IgD-negative memory B cell (primary cell): ENCODE data around the gene CAVIN1. TPM values are rescaled to one million over a fixed set of nuclear protein-coding genes. Genes with fewer than 3 reads are reported as not detected.
"Not testable (repeated sequence)": the region's sequence is repeated elsewhere in the genome, so short reads cannot be mapped to it uniquely, and the experiment has no call there.

ENCODE experiments used
- H3K27ac Mint-ChIP-seq, 3 donors: one replicate each; pipeline ENCODE4 v1.8.0; 2020 to 2022; ENCODE audit warnings: mild to moderate bottlenecking in 3 of 3, mixed read lengths in 3 of 3, moderate library complexity in 1 of 3
- H3K27me3 Mint-ChIP-seq: one replicate; pipeline ENCODE4 v1.8.0; 2021; ENCODE audit warnings: mixed read lengths
- H3K36me3 Mint-ChIP-seq: one replicate; pipeline ENCODE4 v1.8.0; 2020; ENCODE audit warnings: mild to moderate bottlenecking, mixed read lengths
- H3K4me1 Mint-ChIP-seq, 3 donors: one replicate each; pipeline ENCODE4 v1.8.0; 2020 to 2022; ENCODE audit warnings: mixed read lengths in 3 of 3, mild to moderate bottlenecking in 1 of 3
- H3K4me3 Mint-ChIP-seq, 4 donors: one replicate each; pipeline ENCODE4 v1.8.0; 2020 to 2022; ENCODE audit warnings: mild to moderate bottlenecking in 4 of 4, mixed read lengths in 4 of 4, moderate library complexity in 3 of 4
- H3K9me3 Mint-ChIP-seq, 3 donors: one replicate each; pipeline ENCODE4 v1.8.0; 2020 to 2021; ENCODE audit warnings: mixed read lengths in 3 of 3, mild to moderate bottlenecking in 1 of 3
- polyA plus RNA-seq: library from polyadenylated mRNA; unstranded; fragments of 300-500 nt; fragmentation: Illumina TruSeq; gene quantifications from one replicate; pipeline ENCODE4 v1.2.3, GENCODE V29; 2021

Gene CAVIN1
- not detected for polyA plus RNA-seq

- peak within 1 kb of the TSS; percentile 81 to 94 (median 88) for H3K4me3 Mint-ChIP-seq
- H3K9me3 Mint-ChIP-seq = peaks cover 0 to 2% (median 0%) of the 10 kb centered on the region in 3 donors
- H3K27me3 Mint-ChIP-seq = peaks cover 38% of the 10 kb centered on the region
- H3K36me3 Mint-ChIP-seq = peaks cover 4% of the 10 kb centered on the region
- peaks cover 4 to 6% (median 5%) of the 10 kb centered on the region in 3 donors for H3K4me1 Mint-ChIP-seq
- H3K27ac Mint-ChIP-seq = no peak within 1 kb of the TSS
Observed at GRCh38 chr17:42422958-42423712, at the start of gene CAVIN1. Gene CAVIN1, minus strand, starts transcription at chr17:42423256. Its CDS starts 159 bp downstream, at chr17:42423097.

- H3K9me3 Mint-ChIP-seq = no peaks in the 10 kb centered on the region
- no peak overlapping the region for H3K27ac Mint-ChIP-seq
- peaks cover 0 to 4% (median 0%) of the 10 kb centered on the region in 3 donors for H3K4me1 Mint-ChIP-seq
- H3K4me3 Mint-ChIP-seq = no peak overlapping the region
- H3K27me3 Mint-ChIP-seq = no peaks in the 10 kb centered on the region
- H3K36me3 Mint-ChIP-seq = peaks cover 10% of the 10 kb centered on the region
Observed at GRCh38 chr17:42467889-42468288, 44.8 kb upstream of the CAVIN1 start.

- Mint-ChIP-seq H3K36me3 (peaks cover 10% of the 10 kb centered on the region), H3K4me3 (no peak overlapping the region), H3K9me3 (no peaks in the 10 kb centered on the region), H3K4me1 (peaks cover 16 to 19% (median 18%) of the 10 kb centered on the region in 3 donors), H3K27me3 (no peaks in the 10 kb centered on the region), H3K27ac (no peak overlapping the region)
Observed at GRCh38 chr17:42463976-42464400, 40.9 kb upstream of the CAVIN1 start.

- Mint-ChIP-seq H3K9me3 (no peaks in the 10 kb centered on the region), H3K4me1 (peaks cover 34 to 43% (median 36%) of the 10 kb centered on the region in 3 donors), H3K27ac (peak overlapping the region; percentile 86 to 97 (median 88))
Observed at GRCh38 chr17:42460371-42460770, 37.3 kb upstream of the CAVIN1 start.

GRCh38 chr17:42459801-42460281, 36.8 kb upstream of the CAVIN1 start:
- H3K4me1 Mint-ChIP-seq = peaks cover 38 to 43% (median 38%) of the 10 kb centered on the region in 3 donors

More at GRCh38 chr17:42460371-42460770, 37.3 kb upstream of the CAVIN1 start:
- Mint-ChIP-seq H3K4me3 (peak overlapping the region; percentile 83 to 99 (median 97)), H3K36me3 (peaks cover 2% of the 10 kb centered on the region), H3K27me3 (no peaks in the 10 kb centered on the region)

GRCh38 chr17:42459256-42459800, 36.3 kb upstream of the CAVIN1 start:
- H3K27me3 Mint-ChIP-seq = no peaks in the 10 kb centered on the region
- peaks cover 2% of the 10 kb centered on the region for H3K36me3 Mint-ChIP-seq
- H3K9me3 Mint-ChIP-seq = no peaks in the 10 kb centered on the region
- H3K4me1 Mint-ChIP-seq = peaks cover 38 to 44% (median 38%) of the 10 kb centered on the region in 3 donors
- peak overlapping the region; percentile 86 to 97 (median 88) for H3K27ac Mint-ChIP-seq
- H3K4me3 Mint-ChIP-seq = peak overlapping the region; percentile 83 to 99 (median 97)

More at GRCh38 chr17:42459801-42460281, 36.8 kb upstream of the CAVIN1 start:
- Mint-ChIP-seq H3K27ac (peak overlapping the region; percentile 86 to 97 (median 88)), H3K9me3 (no peaks in the 10 kb centered on the region), H3K4me3 (peak overlapping the region; percentile 83 to 99 (median 97)), H3K36me3 (peaks cover 2% of the 10 kb centered on the region), H3K27me3 (no peaks in the 10 kb centered on the region)

- no peaks in the 10 kb centered on the region for H3K36me3 Mint-ChIP-seq
- H3K27me3 Mint-ChIP-seq = no peaks in the 10 kb centered on the region
- peak within 1 kb of the TSS; percentile 86 to 97 (median 88) for H3K27ac Mint-ChIP-seq
- peaks cover 41 to 50% (median 44%) of the 10 kb centered on the region in 3 donors for H3K4me1 Mint-ChIP-seq
- H3K9me3 Mint-ChIP-seq = no peaks in the 10 kb centered on the region
- peak within 1 kb of the TSS; percentile 83 to 99 (median 97) for H3K4me3 Mint-ChIP-seq
Observed at GRCh38 chr17:42458497-42459255, 35.6 kb upstream of the CAVIN1 start, which contains the start of gene ATP6V0A1. Gene ATP6V0A1, plus strand, starts transcription at chr17:42458878. Its CDS starts 2,017 bp downstream, at chr17:42460895.

- peaks cover 51 to 56% (median 54%) of the 10 kb centered on the region in 3 donors for H3K4me1 Mint-ChIP-seq
- H3K4me3 Mint-ChIP-seq = peak overlapping the region; percentile 66 to 93 (median 86)
- no peaks in the 10 kb centered on the region for H3K36me3 Mint-ChIP-seq
- peak overlapping the region; percentile 83 to 93 (median 88) for H3K27ac Mint-ChIP-seq
- no peaks in the 10 kb centered on the region for H3K9me3 Mint-ChIP-seq
- no peaks in the 10 kb centered on the region for H3K27me3 Mint-ChIP-seq
Observed at GRCh38 chr17:42457107-42457792, 34.2 kb upstream of the CAVIN1 start.

GRCh38 chr17:42456223-42457106, 33.4 kb upstream of the CAVIN1 start:
- H3K27me3 Mint-ChIP-seq = no peaks in the 10 kb centered on the region
- peaks cover 51 to 56% (median 54%) of the 10 kb centered on the region in 3 donors for H3K4me1 Mint-ChIP-seq
- H3K36me3 Mint-ChIP-seq = no peaks in the 10 kb centered on the region
- H3K4me3 Mint-ChIP-seq = peak overlapping the region; percentile 66 to 93 (median 86)
- H3K27ac Mint-ChIP-seq = peak overlapping the region; percentile 83 to 93 (median 88)
- H3K9me3 Mint-ChIP-seq = no peaks in the 10 kb centered on the region

- not testable (repeated sequence) for H3K36me3 Mint-ChIP-seq, H3K27me3 Mint-ChIP-seq
Observed at GRCh38 chr17:42454987-42455386, 31.9 kb upstream of the CAVIN1 start.

GRCh38 chr17:42453439-42453838, 30.4 kb upstream of the CAVIN1 start:
- H3K4me3 Mint-ChIP-seq = peak overlapping the region; percentile 28 to 92 (median 84)
- no peaks in the 10 kb centered on the region for H3K9me3 Mint-ChIP-seq
- peak overlapping the region; percentile 96 to 99 (median 97) for H3K27ac Mint-ChIP-seq
- H3K27me3 Mint-ChIP-seq = no peaks in the 10 kb centered on the region
- H3K36me3 Mint-ChIP-seq = no peaks in the 10 kb centered on the region
- peaks cover 33 to 36% (median 35%) of the 10 kb centered on the region in 3 donors for H3K4me1 Mint-ChIP-seq

More at GRCh38 chr17:42454987-42455386, 31.9 kb upstream of the CAVIN1 start:
- peaks cover 42 to 52% (median 47%) of the 10 kb centered on the region in 3 donors for H3K4me1 Mint-ChIP-seq
- not testable (repeated sequence) for H3K9me3 Mint-ChIP-seq, H3K4me3 Mint-ChIP-seq
- H3K27ac Mint-ChIP-seq = peak overlapping the region in 1 of 3 donors; percentile 59

GRCh38 chr17:42451270-42451669, 28.2 kb upstream of the CAVIN1 start:
- H3K27me3 Mint-ChIP-seq, H3K36me3 Mint-ChIP-seq, H3K27ac Mint-ChIP-seq, H3K9me3 Mint-ChIP-seq, H3K4me3 Mint-ChIP-seq: not testable (repeated sequence)
- H3K4me1 Mint-ChIP-seq = peaks cover 19 to 21% (median 20%) of the 10 kb centered on the region in 3 donors

GRCh38 chr17:42449838-42450237, 26.8 kb upstream of the CAVIN1 start:
- H3K4me3 Mint-ChIP-seq, H3K9me3 Mint-ChIP-seq, H3K27ac Mint-ChIP-seq, H3K27me3 Mint-ChIP-seq, H3K36me3 Mint-ChIP-seq: not testable (repeated sequence)
- H3K4me1 Mint-ChIP-seq = peaks cover 15 to 17% (median 16%) of the 10 kb centered on the region in 3 donors
